Posterior cingulate gyrus (tissue), 11 donors: ENCODE results near the gene ACOX1.

Experiments
- DNase-seq, 10 donors: peaks; one replicate each; pipeline versions ENCODE4 v3.0.0 to v3.0.0-alpha.2; 2020 to 2021; ENCODE audit warnings: mixed read lengths in 3 of 10
- intact Hi-C: fragments of 100-400 bp; cut with DNase I; formaldehyde crosslinking; loops from one replicate; pipeline ENCODE4 v1.15.1; 2023

Gene ACOX1

DNA sequence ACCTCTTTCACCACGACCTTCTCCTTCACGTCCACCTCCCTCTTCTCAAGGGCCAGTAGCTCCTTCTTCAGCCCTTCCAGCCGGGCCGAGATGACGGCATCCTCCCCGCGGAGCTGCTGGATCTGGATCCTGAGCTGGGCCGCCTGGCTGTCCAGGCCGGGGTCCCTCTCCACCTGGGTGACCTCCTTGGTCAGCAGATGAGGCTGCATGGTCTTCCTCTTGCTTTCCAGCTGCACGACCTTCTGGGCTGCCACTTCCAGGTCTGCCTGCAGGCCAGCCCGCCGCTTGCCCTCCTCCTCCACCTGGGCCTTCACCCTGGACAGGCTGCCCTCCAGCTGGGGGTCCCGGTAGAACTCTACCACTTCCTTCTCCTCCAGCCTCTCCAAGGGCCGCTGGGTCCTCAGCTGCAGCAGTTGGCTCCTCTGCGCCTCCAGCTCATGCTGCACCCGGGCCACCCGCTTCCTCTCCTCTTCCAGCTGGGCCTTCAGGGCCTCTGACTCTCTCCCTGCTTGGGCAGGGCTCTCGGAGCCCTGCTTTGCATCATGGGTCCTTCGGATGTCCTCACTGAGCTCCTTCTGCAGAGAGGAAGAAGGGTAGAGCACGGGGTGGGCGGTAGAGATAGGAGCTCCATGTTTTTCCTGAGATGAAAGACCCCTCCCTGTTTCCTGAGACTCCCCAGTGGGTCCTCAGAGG is 31.1 kb upstream of the ACOX1 start:
- intact Hi-C loops: loop anchor here (10.0 kb wide), 1 partner anchor 265 kb away; no protein-coding TSS in a partner anchor
- DNase-seq: peak in 1 of 10 donors; percentile 70

DNA sequence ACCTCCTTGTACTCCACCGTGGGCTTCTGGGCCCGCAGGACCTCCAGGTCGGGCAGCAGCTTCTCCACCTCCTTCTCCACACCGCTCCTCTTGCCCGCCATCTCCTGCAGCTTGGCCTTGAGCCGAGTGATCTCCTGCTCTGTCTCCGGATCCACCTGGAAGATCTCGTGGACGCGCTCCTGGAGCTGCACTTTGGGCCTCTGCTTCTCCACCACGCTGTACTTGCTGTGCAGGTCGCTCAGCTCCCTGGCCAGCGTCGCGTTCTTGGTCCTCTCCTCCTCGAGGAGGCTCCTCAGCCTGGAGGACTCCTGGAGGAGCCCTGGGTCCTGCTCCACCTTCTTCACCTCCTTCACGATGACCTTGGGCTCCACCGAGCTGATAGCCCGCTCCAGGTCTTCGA is 30.5 kb upstream of the ACOX1 start:
- peak in 1 of 10 donors; percentile 70 for DNase-seq
- intact Hi-C loops: no loop called here

DNA sequence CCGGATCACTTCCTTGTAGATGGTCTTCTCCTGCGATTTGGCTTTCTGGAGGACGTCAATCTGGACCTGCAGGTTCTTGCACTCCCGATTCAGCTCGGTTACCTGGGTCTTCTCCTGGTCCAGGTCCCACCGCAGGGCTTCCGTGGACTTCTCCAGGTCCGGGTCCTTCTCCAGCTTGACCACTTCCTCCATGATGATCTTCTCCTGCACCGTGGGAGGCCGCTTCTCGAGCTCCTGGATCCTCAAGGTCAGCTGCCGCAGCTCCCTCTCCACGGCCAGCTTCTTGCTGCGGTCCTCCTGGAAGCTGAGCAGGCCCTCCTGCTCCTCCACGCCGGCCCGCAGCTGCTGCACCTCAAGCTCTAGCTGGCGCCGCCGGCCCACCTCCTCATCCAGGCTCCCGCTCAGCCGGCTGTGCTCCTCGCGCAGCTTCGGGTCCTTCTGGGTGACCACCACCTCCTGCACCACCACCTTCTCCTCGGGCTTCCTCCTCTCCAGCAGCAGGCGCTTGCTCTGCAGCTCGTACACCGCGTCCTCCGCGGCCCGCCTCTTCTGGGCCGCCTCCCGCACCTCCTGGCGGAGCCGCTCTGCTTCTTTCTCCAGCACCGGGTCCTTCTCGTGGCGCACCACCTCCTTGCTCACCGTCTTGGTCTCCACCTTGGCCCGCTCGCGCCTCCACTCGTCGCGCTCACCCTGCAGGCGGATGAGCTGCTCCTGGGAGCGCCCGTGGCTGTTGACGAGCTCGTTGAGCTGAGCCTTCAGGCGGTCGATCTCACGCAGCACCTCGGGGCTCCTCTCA is 29.9 kb upstream of the ACOX1 start:
- DNase-seq: peak in 1 of 10 donors; percentile 84
- intact Hi-C loops: no loop called here

DNA sequence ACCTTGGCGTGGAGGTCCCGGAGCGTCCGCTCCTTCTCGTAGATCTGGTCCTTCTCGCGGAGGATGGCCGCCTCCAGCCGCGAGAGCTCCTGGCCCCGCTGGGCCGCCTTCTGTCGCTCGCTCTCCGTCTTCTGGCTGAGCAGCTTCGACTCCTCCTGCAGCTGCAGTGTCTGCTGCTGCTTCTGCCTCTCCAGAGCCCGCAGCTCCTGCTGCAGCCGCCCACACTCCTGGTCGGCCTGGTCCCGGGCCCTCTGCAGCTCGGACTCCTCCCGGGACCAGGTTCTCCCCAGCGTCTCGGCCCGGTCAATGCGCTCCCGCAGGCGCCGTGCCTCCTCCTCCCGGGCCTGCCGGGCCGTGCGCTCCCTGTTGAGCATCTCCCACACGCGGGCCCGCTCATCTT is 29.2 kb upstream of the ACOX1 start:
- DNase-seq: peak in 1 of 10 donors; percentile 72
- intact Hi-C loops: no loop called here

DNA sequence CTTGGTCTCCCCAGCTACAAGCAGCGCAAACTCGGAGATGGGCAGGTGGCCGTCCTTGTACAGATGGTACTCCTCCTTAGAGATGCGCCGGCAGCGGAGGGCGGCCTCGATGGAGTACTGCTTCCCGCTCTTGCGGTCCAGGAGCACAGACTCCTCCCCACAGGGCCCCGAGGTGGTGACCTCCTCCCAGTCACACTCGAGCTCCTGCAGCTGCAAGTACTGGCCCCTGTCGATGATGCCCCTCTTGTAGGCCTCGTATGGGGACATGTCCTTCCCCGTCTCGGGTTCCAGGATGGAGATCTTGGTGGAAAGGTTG is 28.8 kb upstream of the ACOX1 start:
- peak in 2 of 10 donors; percentile 78 to 79 for DNase-seq
- intact Hi-C loops: no loop called here

DNA sequence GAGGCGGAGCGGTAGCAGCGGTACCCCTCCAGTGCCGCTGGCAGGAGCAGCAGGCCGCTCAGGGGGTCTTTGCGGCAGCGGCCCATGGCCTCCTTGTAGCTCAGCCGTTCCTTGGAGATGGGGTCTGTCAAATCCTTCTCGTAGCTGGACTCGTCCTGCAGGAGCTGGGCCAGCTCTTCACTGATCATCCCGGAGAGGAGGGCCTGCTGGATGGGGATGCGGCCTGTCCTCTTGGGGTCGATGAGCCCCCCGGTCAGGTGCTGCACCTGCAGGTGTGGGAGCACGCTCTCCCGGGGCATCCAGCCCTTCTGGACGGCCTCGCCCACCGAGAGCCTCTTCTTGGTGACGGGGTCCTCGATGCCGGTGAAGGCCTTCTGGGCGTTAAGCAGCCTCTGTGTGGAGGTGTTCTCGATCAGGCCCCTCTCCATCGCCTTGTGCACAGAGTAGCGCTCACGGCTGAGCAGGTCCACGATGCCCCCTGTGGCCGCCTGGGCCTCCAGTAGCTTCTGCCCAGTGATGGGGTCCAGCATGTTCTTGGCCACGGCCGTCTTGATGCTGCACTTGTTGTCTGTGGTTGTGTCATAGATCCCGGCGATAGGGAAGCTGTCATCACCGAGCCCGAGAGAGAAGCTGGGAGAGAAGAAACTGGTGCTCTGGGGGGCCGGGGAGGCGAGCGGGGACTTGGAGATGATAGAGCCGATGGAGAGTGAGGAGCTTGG is 28.3 kb upstream of the ACOX1 start:
- intact Hi-C loops: no loop called here
- peak in 1 of 10 donors; percentile 74 for DNase-seq

DNA sequence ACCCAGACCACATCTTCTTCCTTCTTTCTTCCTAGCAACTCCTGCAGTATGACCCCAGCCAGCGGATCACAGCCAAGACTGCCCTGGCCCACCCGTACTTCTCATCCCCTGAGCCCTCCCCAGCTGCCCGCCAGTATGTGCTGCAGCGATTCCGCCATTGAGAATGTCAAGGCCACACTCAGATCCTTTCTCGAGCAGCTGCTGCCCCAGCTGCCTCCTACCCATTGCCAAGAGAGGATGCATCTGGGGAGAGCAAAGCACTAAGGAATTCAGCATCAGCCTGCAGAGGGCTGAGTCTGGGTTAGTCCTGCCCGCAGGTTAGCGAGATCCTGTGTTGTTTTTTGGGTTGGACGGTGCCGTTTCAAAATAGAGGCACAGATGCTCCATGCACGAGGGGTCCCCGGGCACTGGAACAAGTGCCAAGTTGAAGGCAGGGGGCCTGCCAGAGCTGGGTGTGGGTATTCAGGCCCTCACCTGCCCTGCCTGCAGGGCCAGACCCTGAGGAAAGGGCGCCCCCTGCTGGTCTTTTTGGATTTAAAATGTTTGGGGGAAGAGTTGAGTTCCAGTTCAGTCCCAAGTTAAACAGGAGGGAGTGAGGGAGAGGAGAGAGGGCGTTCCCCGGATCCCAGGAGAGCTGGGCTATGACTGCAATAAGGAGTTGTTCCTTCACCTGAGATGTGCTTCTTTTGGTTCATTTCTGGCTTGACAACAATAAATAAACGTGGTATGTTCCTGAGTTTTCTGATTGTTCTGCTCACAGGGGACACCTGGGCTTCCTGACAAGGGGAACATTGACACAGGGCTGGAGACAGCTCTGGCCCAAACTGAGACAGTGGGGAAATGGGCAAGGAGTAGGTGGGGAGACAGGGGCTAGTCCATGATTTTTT is 26.5 kb upstream of the ACOX1 start:
- intact Hi-C loops: loop anchor here (1.0 to 2.0 kb wide), 2 partner anchors 27 to 100 kb away; partner anchors contain the start of genes ACOX1 and TEN1
- DNase-seq: peak in 8 of 10 donors; percentile 52 to 87 (median 83)

DNA sequence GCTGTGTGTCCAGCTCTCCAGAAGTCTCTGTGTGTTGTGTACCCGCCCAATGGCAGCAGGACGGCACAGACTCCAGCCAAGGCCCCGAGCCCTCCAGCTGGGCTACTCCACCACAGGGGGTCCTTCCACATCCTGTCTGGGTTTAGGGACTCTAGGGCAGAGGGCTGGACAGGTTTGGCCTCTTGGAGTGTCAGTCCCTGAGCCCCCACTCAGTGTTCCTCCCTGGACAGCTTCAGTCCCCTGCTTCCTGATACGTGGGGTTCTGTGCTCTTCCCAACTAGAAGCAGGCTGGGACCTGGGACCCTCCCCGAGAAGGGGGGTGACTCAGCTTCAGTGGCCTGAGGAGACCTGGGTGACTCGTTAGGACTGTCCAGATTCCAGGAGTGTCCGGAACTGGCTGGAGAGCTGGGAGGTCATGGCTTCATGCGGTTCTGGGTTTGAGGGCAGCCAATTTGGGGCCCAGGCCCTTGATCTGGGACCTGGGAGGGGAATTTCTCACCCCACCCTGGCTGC is 25.8 kb upstream of the ACOX1 start:
- peak in 1 of 10 donors; percentile 50 for DNase-seq
- intact Hi-C loops: loop anchor here (1.0 to 2.0 kb wide), 2 partner anchors 26 to 100 kb away; partner anchors contain the start of genes ACOX1 and TEN1

DNA sequence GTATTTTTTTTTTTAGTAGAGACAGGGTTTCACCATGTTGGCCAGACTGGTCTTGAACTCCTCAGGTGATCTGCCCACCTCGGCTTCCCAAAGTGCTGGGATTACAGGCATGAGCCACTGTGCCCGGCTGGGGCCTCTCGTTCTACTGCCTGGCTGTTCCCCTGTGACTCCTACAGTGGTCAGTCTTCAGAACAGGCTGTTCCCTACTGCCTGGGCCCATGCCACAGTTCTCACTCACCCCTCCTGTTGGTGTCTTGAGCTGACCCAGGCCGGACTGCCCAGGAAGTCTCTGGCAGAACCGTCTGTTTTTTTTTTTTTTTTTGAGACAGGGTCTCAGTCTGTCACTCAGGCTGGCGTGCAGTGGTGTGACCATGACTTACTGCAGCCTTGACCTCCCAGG is 24.9 kb upstream of the ACOX1 start:
- DNase-seq: no peak
- intact Hi-C loops: loop anchor here (2.0 kb wide), 1 partner anchor 25 kb away; the partner anchor contains the start of genes ACOX1 and TEN1

DNA sequence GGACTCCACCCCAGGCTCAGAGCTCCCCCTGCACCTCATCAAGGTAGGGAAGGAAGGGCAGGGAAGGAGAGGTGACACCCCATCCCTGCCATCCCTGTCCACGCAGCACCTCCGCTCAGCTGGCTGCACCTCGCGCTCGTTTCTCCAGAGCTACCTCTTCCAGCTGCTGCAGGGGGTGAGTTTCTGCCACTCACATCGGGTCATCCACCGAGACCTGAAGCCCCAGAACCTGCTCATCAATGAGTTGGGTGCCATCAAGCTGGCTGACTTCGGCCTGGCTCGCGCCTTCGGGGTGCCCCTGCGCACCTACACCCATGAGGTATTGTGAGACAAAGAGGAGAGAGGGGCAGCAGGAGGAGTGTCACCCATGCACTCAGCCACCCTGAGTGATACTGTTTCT is 23.1 kb upstream of the ACOX1 start:
- intact Hi-C loops: no loop called here
- DNase-seq: peak in 1 of 10 donors; percentile 76

DNA sequence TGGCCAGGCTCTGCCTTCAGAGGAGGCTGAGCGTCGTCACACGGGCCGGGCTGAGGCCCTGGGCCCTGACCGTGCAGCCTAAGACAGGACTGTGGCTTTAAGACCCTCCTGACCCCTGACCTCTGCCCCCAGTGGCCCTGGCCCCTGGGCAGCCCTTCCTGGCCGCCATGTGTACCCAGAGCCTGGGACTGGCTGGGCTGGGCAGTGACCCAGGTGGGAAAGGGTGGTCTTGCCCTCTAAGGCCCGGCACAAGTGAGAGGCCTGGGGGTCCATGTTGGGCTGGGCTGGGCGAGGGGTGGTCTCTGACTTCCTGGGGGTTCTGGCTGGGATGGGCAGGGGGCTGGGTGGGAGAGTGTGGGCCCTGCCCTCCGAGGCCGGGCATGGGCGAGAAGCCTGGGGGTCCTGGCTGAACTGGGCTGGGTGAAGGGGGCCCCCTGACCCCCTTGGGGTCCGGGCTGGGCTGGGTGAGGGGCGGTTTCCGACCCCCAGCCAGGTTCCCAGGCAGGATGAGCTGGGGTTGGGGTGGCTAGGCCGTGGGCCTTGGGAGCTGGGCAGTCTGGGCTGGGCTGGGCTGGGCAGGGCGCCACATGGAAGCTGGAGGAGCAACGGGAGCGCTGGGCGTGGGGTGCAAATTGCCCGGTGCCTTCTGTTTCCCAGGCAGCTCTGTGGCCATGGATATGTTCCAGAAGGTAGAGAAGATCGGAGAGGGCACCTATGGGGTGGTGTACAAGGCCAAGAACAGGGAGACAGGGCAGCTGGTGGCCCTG is 22.0 kb upstream of the ACOX1 start, which contains the start of gene CDK3:
TSS of gene CDK3 (plus strand) at position 101 of the 767 bp plus-strand sequence. CDS start at position 672, 571 bp downstream.
- intact Hi-C loops: no loop called here
- DNase-seq: peak in 1 of 10 donors; percentile 57

DNA sequence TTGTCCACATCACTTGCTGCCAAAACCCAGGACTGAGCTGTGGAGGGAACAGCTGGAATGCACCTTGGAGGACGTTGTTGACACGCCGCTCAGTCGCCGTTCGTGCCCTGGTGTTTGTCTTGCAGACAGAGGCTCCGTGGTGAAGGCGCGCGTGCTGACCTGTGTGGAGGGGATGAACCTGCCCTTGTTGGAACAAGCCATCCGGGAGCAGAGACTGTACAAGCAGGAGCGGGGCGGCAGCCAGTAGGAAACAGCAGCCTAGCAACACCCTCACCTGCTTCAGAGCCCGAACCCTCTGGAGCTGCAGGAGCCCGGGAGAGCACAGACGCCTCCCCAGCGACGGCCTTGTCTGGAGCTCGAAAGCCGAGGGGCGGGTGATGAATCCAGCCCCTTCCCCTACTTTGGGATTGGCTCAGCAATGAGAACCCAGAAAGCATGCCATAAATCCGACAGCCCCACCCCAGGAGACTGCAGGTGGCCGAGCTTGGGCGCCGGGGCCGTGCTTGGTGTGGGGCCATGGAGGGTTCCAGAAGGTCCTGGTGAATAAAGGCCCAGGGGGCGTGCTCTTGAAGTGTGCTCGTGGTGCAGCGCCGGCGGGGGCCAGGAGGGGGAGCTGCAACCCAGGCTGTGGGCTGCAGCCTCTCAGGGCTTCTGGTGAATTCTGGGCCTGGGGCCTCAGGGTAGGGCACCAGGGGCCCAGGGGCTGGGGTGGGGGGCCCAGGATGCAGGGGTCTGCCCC is 21.2 kb upstream of the ACOX1 start:
- DNase-seq: peak in 4 of 10 donors; percentile 22 to 89 (median 54)
- intact Hi-C loops: no loop called here

DNA sequence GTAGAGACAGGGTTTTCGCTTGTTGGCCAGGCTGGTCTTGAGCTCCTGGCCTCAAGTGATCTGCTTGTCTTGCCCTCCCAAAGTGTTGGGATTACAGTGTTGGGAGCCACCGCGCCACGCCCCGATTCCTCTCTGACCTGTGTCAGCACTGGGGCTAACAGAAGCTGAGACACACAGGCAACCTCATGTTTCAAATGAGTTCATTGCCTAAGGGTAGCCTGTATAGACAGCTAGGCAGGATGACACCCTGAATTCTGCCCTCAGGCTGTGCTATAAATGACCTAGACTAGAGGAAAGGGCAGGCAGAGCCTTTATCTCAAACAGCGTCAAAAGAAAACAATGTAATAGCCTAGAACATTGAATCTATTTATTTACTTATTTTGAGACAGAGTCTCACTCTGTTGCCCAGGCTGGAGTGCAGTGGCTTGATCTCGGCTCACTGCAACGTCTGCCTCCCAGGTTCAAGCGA is 19.4 kb upstream of the ACOX1 start:
- DNase-seq: peak in 2 of 10 donors; percentile 39 to 67
- intact Hi-C loops: no loop called here

DNA sequence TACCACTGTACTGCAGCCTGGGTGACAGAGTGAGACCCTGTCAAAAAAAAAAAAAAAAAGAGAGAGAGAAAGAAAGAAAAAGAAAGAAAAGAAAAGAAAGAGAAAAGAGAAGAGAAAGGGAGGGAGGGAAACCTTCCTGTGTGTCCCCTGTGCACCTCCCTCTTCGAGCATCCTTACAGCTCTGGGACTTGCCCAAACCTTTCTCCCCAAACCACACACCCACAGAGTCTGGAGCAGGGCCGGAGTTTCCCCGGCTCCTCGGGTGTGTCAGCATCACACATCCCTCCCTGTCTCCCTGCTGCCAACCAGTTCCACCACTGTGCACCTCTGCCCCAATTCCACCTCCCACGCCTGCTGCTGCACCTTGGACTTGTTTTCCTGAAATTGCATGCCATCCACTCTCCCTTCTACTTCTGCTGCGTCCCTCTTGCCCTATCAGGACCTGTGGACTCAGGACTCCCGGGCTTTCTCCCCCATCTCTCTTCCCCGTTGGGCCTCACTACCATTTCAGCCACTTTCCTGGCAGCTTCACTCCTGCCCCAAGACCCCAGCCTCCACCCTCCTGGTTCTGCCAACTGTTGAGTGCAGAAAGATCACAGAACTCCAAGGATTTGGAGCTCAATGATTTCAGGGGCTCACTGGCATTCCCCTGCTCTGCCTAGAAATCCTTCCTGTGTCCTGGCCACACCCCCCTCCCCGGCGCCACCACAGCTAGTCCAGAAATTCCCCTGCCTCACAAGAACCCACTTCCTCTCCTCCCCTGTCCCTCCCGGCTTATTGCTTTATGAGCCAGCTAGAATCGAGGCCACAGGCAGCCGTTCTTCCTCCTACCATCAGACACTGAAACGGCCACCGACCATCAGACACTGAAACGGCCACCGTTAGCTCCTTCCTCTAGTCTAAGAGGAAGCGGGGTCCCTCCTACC is 18.0 kb upstream of the ACOX1 start:
- intact Hi-C loops: no loop called here
- DNase-seq: peak in 3 of 10 donors; percentile 74 to 83 (median 82)

DNA sequence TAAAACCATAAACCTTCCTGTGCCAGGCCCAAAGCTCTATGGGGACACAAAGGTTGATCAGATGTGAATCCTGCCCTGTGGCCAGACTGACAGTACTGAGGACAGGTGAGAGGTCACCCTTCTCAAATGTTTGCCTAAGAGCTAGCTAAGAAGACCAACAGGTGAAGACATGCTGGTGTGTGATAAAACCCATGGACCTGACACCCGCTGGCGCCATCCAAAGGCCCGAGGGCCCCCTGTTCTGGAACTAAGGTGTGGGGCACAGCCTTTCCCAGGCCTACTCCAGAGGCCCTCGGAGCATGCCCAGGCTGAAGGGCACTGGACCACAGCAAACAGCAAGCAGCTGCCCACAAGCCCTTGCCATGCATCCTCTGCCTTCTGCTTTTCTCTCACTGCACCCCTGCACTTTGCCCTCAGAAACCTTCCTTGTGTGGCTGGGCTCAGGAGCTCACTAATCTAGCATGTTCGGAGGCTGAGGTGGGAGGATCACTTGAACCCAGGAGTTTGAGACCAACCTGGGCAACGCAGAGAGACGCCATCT is 16.5 kb upstream of the ACOX1 start:
- intact Hi-C loops: no loop called here
- DNase-seq: peak in 3 of 10 donors; percentile 24 to 39 (median 36)

DNA sequence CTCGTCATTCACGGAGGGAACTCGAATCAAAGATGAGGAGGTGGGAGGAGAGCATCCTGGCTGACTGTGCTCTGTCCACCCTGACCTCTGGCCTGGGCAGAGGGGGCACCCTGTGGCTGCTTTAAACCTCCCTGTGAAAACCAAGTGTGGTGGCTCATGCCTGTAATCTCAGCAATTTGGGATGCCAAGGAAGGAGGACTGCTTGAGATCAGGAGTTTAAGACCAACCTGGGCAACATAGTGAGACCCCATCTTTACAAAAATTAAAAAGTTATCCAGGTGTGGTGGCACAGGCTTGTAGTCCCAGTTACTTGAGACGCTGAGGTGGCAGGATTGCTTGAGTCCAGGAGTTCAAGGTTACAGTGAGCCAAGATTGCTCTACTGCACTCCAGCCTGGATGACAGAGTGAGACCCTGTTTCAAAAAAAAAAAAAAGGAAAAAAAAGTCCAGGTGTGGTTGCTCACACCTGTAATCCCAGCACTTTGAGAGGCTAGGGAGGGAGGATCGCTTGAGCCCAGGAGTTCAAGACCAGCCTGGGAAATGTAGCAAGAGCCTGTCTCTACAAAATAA is 15.9 kb upstream of the ACOX1 start:
- DNase-seq: peak in 3 of 10 donors; percentile 6 to 44 (median 29)
- intact Hi-C loops: no loop called here
